ENCODE data around the gene TTR.

Gene TTR

GRCh38 chr18:31581498-31582197 lies 10.0 kb upstream of the TTR start:
- no peak for DNase-seq

- no peak for DNase-seq
These were observed 8.4 kb upstream of the TTR start for GRCh38 chr18:31583185-31583854.

DNA sequence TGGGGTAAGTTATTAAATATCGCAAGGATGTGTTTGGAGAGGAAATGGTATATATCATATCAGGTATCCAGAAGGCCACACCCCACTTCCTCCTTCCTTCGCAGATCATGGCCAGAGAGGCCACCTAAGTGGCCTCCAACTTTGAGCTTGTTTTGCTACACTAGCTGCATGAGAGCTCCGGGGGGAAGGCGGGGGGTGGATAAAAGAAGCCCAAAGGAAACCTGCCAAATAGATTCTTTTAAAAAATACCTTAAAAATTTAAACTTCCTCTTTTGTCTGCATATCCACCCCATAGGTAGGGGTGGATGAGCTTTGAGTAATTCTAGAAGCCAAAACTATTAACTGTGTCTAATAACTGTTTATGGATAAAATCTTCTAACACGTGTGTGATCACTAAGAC lies 5.7 kb upstream of the TTR start:
- DNase-seq, result no peak

DNA sequence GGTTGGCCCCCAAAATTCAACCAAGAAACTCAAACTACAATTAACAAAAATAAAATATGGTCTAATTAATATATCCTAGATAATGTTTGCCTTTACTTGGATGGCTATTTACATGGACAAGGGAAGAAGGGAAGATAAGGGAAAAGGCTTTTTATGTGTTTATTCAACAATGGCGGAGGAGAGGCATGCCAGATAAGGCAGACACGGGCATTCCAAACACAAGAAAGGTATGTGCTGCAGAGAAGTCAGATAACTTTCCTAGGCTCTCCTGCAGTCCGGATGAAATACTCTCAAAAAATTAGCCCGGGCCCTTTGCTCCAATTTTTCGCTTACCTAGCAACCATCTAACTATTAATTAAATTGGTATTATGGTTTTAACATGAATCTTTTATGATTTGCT lies 5.1 kb upstream of the TTR start:
- no peak for DNase-seq

DNA sequence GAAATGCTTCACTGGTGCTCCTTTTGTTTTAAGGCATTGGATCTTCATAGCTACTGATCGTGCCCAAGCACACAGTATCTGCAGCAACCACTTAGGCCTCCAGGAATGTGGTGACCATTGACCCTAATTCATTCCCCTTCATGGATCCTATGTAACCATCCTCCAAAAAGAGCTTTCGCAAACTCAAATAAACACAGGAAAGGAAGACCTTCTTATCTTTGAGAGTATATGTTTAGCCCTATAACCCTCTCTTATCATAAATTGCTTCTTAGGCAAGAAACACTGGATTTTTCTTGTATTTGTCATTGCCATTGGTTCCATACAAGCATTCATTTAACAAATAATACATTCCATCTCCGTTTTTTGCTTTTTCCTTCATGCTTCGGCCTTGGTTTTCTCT lies 4.1 kb upstream of the TTR start:
- DNase-seq, result no peak

GRCh38 chr18:31590570-31590969 lies 1.1 kb upstream of the TTR start:
- DNase-seq, result no peak

DNA sequence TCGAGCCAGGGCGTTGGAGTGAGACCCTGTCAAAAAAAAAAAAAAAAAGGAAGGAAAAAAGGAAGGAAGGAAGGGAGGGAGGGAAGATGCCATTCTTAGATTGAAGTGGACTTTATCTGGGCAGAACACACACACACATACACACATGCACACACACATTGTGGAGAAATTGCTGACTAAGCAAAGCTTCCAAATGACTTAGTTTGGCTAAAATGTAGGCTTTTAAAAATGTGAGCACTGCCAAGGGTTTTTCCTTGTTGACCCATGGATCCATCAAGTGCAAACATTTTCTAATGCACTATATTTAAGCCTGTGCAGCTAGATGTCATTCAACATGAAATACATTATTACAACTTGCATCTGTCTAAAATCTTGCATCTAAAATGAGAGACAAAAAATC lies 564 bp upstream of the TTR start:
- DNase-seq, result no peak

DNA sequence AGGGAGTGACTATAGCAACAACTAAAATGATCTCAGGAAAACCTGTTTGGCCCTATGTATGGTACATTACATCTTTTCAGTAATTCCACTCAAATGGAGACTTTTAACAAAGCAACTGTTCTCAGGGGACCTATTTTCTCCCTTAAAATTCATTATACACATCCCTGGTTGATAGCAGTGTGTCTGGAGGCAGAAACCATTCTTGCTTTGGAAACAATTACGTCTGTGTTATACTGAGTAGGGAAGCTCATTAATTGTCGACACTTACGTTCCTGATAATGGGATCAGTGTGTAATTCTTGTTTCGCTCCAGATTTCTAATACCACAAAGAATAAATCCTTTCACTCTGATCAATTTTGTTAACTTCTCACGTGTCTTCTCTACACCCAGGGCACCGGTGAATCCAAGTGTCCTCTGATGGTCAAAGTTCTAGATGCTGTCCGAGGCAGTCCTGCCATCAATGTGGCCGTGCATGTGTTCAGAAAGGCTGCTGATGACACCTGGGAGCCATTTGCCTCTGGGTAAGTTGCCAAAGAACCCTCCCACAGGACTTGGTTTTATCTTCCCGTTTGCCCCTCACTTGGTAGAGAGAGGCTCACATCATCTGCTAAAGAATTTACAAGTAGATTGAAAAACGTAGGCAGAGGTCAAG lies 955 bp downstream of the TTR start:
- no peak for DNase-seq

- no peak for DNase-seq
These were observed 3.6 kb downstream of the TTR start for GRCh38 chr18:31595121-31595771.

- DNase-seq, result no peak
These were observed 4.6 kb downstream of the TTR start for GRCh38 chr18:31596081-31596872.

GRCh38 chr18:31598021-31598805 lies 6.5 kb downstream of the TTR start:
- DNase-seq, result no peak

GRCh38 chr18:31603315-31603714 lies 11.6 kb downstream of the TTR start:
- no peak for DNase-seq

- no peak for DNase-seq
These were observed 14.6 kb downstream of the TTR start for GRCh38 chr18:31606265-31606664.

- DNase-seq, result no peak
These were observed 15.7 kb downstream of the TTR start for GRCh38 chr18:31607384-31607783.

DNA sequence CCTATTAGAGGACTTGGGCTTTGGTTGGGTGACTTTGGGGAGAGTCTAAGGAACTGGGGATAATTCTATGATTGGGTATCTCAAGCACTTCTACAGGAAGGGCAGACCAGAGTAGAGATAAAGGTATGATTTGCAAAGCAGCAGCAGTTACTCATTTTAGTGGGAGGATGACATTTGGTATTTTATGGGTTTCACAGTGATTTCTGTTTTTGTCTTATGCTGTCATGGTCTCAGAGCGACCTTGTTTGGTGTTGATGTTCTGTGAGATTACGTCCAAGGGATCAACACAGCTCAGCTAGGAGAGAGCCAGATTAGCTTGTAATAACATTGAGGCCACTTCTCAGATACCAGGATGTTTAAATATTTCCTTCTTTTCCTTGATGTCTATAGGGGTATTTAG lies 18.2 kb downstream of the TTR start:
- no peak for DNase-seq

- DNase-seq, result no peak
These were observed 18.9 kb downstream of the TTR start for GRCh38 chr18:31610286-31611205.

GRCh38 chr18:31611511-31611910 lies 19.8 kb downstream of the TTR start:
- DNase-seq, result no peak

- DNase-seq, result no peak
These were observed 20.4 kb downstream of the TTR start for GRCh38 chr18:31612124-31612523.

DNA sequence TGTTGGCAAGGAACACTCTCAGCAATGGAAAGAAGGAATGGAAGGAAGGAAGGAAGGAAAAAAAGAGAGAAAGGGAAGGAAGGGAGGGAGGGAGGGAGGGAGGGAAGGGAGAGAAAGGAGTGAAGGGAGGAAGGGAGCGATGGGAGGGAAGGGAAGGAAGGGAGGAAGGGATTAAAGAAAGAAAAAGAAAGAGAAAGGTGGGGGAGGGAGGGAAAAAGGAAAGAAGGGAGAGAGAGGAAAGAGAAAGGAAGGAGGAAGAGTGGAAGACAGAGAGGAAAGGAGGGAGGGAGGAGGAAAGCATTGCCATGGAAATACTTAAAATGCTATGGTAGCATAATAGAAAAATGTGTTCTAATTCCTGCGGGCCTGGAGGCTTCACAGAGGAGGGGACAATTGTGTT lies 22.4 kb downstream of the TTR start:
- no peak for DNase-seq

DNA sequence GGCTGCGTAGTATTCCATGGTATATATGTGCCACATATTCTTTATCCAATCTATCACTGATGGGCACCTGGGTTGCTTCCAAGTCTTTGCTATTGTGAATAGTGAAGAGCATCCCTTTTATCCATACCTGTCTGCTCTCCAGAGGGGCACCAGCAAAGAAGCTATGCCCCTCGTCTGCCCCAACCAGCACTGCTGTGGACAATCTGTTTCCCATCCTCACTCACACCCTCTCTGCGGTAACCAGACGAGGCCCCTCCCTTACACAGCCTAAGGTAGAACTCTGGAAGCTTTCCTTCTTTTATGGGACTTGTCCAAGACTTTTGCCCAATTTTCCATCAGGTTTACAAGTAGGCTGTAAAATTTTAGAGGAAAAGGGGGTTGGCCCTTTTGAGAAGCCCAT lies 24.9 kb downstream of the TTR start:
- DNase-seq, result no peak

All from activated naive CD4-positive, alpha-beta T cell treated with anti-CD3 and anti-CD28 coated beads, Interleukin-2, amount 50 U/mL, for 16 hours (primary cell).